WTC11 (cell line): ENCODE results near the gene MOGAT2. TPM values are rescaled to one million over a fixed set of nuclear protein-coding genes. Genes with fewer than 3 reads are reported as not detected.

Experiments used
- ATAC-seq: fragments of 200-7000 bp; cut with Tn5 transposase; 2 replicates; pipeline ENCODE4 v1.10.0; 2021; ENCODE audit warnings: mild to moderate bottlenecking, moderate library complexity
- CTCF ChIA-PET: fragments of 300-600 bp; sonication (Branson Sonifier 250); formaldehyde crosslinking; loops from one replicate; lab custom pipeline; 2021; ENCODE audit warnings: antibody characterized with exemption; lab: Charles Lee
- POLR2A ChIA-PET: fragments of 350-600 bp; sonication (Branson Sonifier 250); formaldehyde crosslinking; loops from one replicate; lab custom pipeline; 2021; ENCODE audit warnings: antibody characterized with exemption; lab: Charles Lee
- DNase-seq: peaks from one replicate; pipeline ENCODE4 v3.0.0; 2021; ENCODE audit warnings: low spot score
- H3K27ac Mint-ChIP-seq: 2 replicates; pipeline ENCODE4 v1.8.0; 2021; ENCODE audit warnings: mixed read lengths
- H3K27me3 Mint-ChIP-seq: 2 replicates; pipeline ENCODE4 v1.8.0; 2021; ENCODE audit warnings: low read depth, mild to moderate bottlenecking, moderate library complexity, mixed read lengths
- H3K36me3 Mint-ChIP-seq: 2 replicates; pipeline ENCODE4 v1.8.0; 2021; ENCODE audit warnings: mixed read lengths
- H3K4me1 Mint-ChIP-seq: 2 replicates; pipeline ENCODE4 v1.8.0; 2022; ENCODE audit warnings: mixed read lengths
- H3K4me3 Mint-ChIP-seq: 2 replicates; pipeline ENCODE4 v1.8.0; 2021; ENCODE audit warnings: mild to moderate bottlenecking, moderate library complexity, mixed read lengths
- H3K9me3 Mint-ChIP-seq: 2 replicates; pipeline ENCODE4 v1.8.0; 2021; ENCODE audit warnings: mixed read lengths
- CREB1 ChIP-seq: sonication (generic); formaldehyde crosslinking; IDR thresholded peaks from 2 replicates; pipeline ENCODE4 v1.8.0; 2023; ENCODE audit warnings: mild to moderate bottlenecking, missing genetic modification reagents
- E2F1 ChIP-seq: sonication (generic); formaldehyde crosslinking; IDR thresholded peaks from 2 replicates; pipeline ENCODE4 v1.8.0; 2022; ENCODE audit warnings: mild to moderate bottlenecking, missing genetic modification reagents
- ELF4 ChIP-seq: sonication (generic); formaldehyde crosslinking; IDR thresholded peaks from 2 replicates; pipeline ENCODE4 v1.8.1; 2022; ENCODE audit warnings: low read depth, mild to moderate bottlenecking, moderate library complexity, missing genetic modification reagents
- ETV6 ChIP-seq: sonication (generic); formaldehyde crosslinking; IDR thresholded peaks from 2 replicates; pipeline ENCODE4 v1.8.1; 2022; ENCODE audit warnings: mild to moderate bottlenecking, missing genetic modification reagents
- FOXK1 ChIP-seq: sonication (generic); formaldehyde crosslinking; IDR thresholded peaks from 2 replicates; pipeline ENCODE4 v1.8.0; 2022; ENCODE audit warnings: mild to moderate bottlenecking, moderate library complexity, missing genetic modification reagents
- FOXP1 ChIP-seq: sonication (generic); formaldehyde crosslinking; IDR thresholded peaks from 2 replicates; pipeline ENCODE4 v1.8.0; 2022; ENCODE audit warnings: missing genetic modification reagents, mild to moderate bottlenecking, moderate library complexity, borderline replicate concordance
- HMGA2 ChIP-seq: fragments of 250-450 bp; sonication (Bioruptor Pico); IDR thresholded peaks from 2 replicates; pipeline ENCODE4 v1.4.0; 2021; ENCODE audit warnings: mild to moderate bottlenecking, moderate library complexity
- JUN ChIP-seq: sonication (generic); formaldehyde crosslinking; IDR thresholded peaks from 2 replicates; pipeline ENCODE4 v1.8.0; 2023; ENCODE audit warnings: mild to moderate bottlenecking, missing genetic modification reagents
- MYBL2 ChIP-seq: sonication (generic); formaldehyde crosslinking; IDR thresholded peaks from 2 replicates; pipeline ENCODE4 v1.8.1; 2023; ENCODE audit warnings: mild to moderate bottlenecking, moderate library complexity, missing genetic modification reagents
- NFATC4 ChIP-seq: fragments of 250-450 bp; sonication (Bioruptor Pico); IDR thresholded peaks from 2 replicates; pipeline ENCODE4 v1.9.0; 2021; ENCODE audit warnings: mild to moderate bottlenecking
- NR2C2 ChIP-seq: sonication (generic); formaldehyde crosslinking; IDR thresholded peaks from 2 replicates; pipeline ENCODE4 v1.8.0; 2022; ENCODE audit warnings: mild to moderate bottlenecking, missing genetic modification reagents
- PRRX2 ChIP-seq: fragments of 250-450 bp; sonication (Bioruptor Pico); IDR thresholded peaks from 2 replicates; pipeline ENCODE4 v1.8.0; 2021; ENCODE audit warnings: mild to moderate bottlenecking
- ZNF121 ChIP-seq: sonication (generic); formaldehyde crosslinking; IDR thresholded peaks from 2 replicates; pipeline ENCODE4 v1.8.0; 2023; ENCODE audit warnings: missing genetic modification reagents
- ZNF219 ChIP-seq: sonication (generic); formaldehyde crosslinking; IDR thresholded peaks from 2 replicates; pipeline ENCODE4 v1.8.0; 2023; ENCODE audit warnings: missing genetic modification reagents, mild to moderate bottlenecking, borderline replicate concordance
- ZNF263 ChIP-seq: sonication (generic); formaldehyde crosslinking; IDR thresholded peaks from 2 replicates; pipeline ENCODE4 v1.8.1; 2022; ENCODE audit warnings: low read depth, mild to moderate bottlenecking, moderate library complexity, missing genetic modification reagents
- ZNF317 ChIP-seq: sonication (generic); formaldehyde crosslinking; IDR thresholded peaks from 2 replicates; pipeline ENCODE4 v1.8.1; 2023; ENCODE audit warnings: low read depth, mild to moderate bottlenecking, moderate library complexity, missing genetic modification reagents, borderline replicate concordance
- total RNA-seq: library from RNA; stranded (reverse); gene quantifications from 3 replicates; pipeline ENCODE4 v1.2.3, GENCODE V29; 2021
- TF ChIP-seq, protein P1 (sequence below): sonication (generic); formaldehyde crosslinking; IDR thresholded peaks from 2 replicates; pipeline ENCODE4 v1.8.0; 2022; ENCODE audit warnings: missing genetic modification reagents
- TF ChIP-seq, protein P2 (sequence below): fragments of 200-600 bp; IDR thresholded peaks from 2 replicates; pipeline ENCODE4 v1.8.0; 2022; ENCODE audit warnings: antibody characterized with exemption
- TF ChIP-seq, protein P3 (sequence below): fragments of 250-450 bp; sonication (Bioruptor Pico); IDR thresholded peaks from 2 replicates; pipeline ENCODE4 v2.1.2; 2022; ENCODE audit warnings: mild to moderate bottlenecking, moderate library complexity
- TF ChIP-seq, protein P4 (sequence below): fragments of 250-450 bp; sonication (Bioruptor Pico); IDR thresholded peaks from 2 replicates; pipeline ENCODE4 v1.9.0; 2021; ENCODE audit warnings: mild to moderate bottlenecking

MOGAT2 gene
- total RNA-seq, 1 experiment from 2014 or later: not detected

DNA sequence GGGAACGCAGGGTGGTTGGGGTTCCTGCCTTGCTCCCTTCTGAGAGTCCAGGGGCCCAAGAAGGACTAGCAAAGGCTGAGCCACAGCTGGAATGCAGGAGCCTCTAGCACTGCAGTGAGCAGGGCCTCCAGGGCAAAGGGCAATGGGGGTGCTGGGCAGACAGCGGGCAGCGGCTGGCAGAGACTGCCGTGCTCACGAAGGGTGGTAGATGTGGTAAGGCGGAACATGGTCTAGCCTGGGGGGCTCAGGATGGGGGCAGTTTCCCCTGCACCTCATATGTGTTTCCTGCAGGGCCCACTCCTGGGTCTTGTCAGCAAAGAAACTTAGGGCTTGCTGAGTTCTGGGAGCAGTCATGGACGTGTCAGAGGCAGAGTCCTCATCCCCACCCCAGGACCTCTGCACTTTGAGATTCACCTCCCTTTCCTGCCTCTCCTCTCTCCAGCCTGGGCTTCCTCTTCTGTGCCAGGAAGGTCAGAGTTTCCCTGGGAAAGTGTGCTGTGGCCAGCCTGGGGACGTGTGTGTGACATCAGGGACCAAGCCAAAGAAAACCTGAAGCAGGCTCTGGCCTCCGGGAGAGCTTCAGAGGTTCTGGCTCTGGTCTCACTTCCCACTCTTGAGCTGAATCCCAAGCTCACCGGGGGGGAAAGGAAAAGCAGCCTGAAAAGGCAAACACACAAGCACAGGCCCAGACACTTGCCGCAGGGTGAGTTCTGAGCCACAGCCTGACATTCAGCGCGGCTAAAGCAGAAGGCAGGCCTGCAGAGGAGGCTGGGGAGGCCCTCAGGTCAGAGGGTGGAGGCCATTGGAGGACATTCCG, 4.4 kb downstream of the MOGAT2 start (continued):
- TF ChIP-seq, protein P1, sequence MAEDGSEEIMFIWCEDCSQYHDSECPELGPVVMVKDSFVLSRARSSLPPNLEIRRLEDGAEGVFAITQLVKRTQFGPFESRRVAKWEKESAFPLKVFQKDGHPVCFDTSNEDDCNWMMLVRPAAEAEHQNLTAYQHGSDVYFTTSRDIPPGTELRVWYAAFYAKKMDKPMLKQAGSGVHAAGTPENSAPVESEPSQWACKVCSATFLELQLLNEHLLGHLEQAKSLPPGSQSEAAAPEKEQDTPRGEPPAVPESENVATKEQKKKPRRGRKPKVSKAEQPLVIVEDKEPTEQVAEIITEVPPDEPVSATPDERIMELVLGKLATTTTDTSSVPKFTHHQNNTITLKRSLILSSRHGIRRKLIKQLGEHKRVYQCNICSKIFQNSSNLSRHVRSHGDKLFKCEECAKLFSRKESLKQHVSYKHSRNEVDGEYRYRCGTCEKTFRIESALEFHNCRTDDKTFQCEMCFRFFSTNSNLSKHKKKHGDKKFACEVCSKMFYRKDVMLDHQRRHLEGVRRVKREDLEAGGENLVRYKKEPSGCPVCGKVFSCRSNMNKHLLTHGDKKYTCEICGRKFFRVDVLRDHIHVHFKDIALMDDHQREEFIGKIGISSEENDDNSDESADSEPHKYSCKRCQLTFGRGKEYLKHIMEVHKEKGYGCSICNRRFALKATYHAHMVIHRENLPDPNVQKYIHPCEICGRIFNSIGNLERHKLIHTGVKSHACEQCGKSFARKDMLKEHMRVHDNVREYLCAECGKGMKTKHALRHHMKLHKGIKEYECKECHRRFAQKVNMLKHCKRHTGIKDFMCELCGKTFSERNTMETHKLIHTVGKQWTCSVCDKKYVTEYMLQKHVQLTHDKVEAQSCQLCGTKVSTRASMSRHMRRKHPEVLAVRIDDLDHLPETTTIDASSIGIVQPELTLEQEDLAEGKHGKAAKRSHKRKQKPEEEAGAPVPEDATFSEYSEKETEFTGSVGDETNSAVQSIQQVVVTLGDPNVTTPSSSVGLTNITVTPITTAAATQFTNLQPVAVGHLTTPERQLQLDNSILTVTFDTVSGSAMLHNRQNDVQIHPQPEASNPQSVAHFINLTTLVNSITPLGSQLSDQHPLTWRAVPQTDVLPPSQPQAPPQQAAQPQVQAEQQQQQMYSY (CRISPR knock-in tag): no peak
- TF ChIP-seq ETV6 (CRISPR knock-in tag): no peak
- TF ChIP-seq ZNF317: no peak
- TF ChIP-seq FOXK1 (CRISPR knock-in tag): no peak
- no peak for TF ChIP-seq JUN
- TF ChIP-seq, protein P2, sequence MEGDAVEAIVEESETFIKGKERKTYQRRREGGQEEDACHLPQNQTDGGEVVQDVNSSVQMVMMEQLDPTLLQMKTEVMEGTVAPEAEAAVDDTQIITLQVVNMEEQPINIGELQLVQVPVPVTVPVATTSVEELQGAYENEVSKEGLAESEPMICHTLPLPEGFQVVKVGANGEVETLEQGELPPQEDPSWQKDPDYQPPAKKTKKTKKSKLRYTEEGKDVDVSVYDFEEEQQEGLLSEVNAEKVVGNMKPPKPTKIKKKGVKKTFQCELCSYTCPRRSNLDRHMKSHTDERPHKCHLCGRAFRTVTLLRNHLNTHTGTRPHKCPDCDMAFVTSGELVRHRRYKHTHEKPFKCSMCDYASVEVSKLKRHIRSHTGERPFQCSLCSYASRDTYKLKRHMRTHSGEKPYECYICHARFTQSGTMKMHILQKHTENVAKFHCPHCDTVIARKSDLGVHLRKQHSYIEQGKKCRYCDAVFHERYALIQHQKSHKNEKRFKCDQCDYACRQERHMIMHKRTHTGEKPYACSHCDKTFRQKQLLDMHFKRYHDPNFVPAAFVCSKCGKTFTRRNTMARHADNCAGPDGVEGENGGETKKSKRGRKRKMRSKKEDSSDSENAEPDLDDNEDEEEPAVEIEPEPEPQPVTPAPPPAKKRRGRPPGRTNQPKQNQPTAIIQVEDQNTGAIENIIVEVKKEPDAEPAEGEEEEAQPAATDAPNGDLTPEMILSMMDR: no peak
- TF ChIP-seq, protein P3, sequence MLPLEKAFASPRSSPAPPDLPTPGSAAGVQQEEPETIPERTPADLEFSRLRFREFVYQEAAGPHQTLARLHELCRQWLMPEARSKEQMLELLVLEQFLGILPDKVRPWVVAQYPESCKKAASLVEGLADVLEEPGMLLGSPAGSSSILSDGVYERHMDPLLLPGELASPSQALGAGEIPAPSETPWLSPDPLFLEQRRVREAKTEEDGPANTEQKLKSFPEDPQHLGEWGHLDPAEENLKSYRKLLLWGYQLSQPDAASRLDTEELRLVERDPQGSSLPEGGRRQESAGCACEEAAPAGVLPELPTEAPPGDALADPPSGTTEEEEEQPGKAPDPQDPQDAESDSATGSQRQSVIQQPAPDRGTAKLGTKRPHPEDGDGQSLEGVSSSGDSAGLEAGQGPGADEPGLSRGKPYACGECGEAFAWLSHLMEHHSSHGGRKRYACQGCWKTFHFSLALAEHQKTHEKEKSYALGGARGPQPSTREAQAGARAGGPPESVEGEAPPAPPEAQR: no peak
- no peak for TF ChIP-seq ZNF263 (CRISPR knock-in tag)
- TF ChIP-seq ELF4 (CRISPR knock-in tag): no peak
- TF ChIP-seq FOXP1 (CRISPR knock-in tag): no peak
- TF ChIP-seq, protein P4, sequence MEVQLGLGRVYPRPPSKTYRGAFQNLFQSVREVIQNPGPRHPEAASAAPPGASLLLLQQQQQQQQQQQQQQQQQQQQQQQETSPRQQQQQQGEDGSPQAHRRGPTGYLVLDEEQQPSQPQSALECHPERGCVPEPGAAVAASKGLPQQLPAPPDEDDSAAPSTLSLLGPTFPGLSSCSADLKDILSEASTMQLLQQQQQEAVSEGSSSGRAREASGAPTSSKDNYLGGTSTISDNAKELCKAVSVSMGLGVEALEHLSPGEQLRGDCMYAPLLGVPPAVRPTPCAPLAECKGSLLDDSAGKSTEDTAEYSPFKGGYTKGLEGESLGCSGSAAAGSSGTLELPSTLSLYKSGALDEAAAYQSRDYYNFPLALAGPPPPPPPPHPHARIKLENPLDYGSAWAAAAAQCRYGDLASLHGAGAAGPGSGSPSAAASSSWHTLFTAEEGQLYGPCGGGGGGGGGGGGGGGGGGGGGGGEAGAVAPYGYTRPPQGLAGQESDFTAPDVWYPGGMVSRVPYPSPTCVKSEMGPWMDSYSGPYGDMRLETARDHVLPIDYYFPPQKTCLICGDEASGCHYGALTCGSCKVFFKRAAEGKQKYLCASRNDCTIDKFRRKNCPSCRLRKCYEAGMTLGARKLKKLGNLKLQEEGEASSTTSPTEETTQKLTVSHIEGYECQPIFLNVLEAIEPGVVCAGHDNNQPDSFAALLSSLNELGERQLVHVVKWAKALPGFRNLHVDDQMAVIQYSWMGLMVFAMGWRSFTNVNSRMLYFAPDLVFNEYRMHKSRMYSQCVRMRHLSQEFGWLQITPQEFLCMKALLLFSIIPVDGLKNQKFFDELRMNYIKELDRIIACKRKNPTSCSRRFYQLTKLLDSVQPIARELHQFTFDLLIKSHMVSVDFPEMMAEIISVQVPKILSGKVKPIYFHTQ: no peak

DNA sequence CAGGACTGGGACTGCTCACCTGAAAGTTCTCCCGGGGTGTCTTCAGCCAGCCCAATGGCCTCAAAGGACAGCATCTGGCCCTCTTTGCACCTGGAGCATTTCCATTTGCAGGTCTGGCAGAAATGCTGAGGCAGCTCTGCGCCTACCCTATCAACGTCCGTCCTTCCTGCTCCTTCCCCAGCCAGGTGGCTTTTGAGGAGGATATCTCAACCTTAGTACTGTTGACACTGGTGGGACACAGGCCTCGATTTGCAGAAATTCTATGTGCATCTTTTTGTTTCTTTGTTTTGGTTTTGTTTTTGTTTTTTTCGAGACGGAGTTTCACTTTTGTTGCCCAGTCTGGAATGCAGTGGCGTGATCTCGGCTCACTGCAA, 5.0 kb downstream of the MOGAT2 start:
- DNase-seq (no peak), ATAC-seq (no peak)
- peaks cover 19% of the 10 kb centered on the region for H3K27me3 Mint-ChIP-seq
- H3K4me3 Mint-ChIP-seq: no peak overlapping the region
- ChIA-PET POLR2A (no interaction called here), CTCF (interaction anchor here (0.7 to 2.5 kb wide), 18 partner anchors 8 to 176 kb away, joined by 3 to 18 read pairs (median 5); partner anchors contain the start of genes DGAT2 and MAP6)
- H3K9me3 Mint-ChIP-seq: no peaks in the 10 kb centered on the region
- H3K27ac Mint-ChIP-seq: no peak overlapping the region
- no peak for TF ChIP-seq HMGA2 (CRISPR knock-in tag)
- no peak for TF ChIP-seq MYBL2 (CRISPR knock-in tag)
- TF ChIP-seq NR2C2 (CRISPR knock-in tag): no peak
- TF ChIP-seq E2F1 (CRISPR knock-in tag): no peak
- no peak for TF ChIP-seq CREB1 (CRISPR knock-in tag)
- no peak for TF ChIP-seq ZNF219
- no peak for TF ChIP-seq ELF4 (CRISPR knock-in tag)
- TF ChIP-seq, protein P3: no peak
- TF ChIP-seq PRRX2 (CRISPR knock-in tag): no peak
- TF ChIP-seq ETV6 (CRISPR knock-in tag): no peak
- TF ChIP-seq ZNF121 (CRISPR knock-in tag): no peak
- TF ChIP-seq NFATC4 (CRISPR knock-in tag): no peak
- no peaks in the 10 kb centered on the region for H3K4me1 Mint-ChIP-seq
- no peaks in the 10 kb centered on the region for H3K36me3 Mint-ChIP-seq
